ENCODE measurements around the gene KIF19.

DNA sequence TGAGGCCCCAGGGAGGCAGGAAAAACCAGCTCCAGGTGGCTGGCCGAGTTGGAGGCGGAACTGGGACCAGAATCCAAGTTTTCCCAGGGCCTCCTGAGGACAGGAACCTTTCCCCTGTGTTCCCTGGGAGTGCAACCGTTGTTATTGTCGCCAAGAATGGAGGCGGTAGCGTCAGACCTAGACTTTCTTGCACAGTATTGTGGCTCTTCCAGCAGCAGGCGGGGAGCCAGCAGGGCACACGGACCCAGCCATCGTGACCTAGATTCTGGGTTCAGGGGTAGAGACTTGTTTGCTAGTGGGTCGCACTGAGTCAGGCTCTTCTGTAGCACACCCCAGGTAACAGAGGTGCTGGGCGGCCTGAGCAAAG, 667 bp upstream of the KIF19 start:
- TF ChIP-seq CTCF (IDR thresholded peaks at IDR 0.05) (no peak), EZH2 (IDR thresholded peaks at IDR 0.05; ENCODE audit: borderline replicate concordance, insufficient read depth, low read depth, low read length, poor library complexity, severe bottlenecking) (no peak)

Data from B cell (primary cell).